T-helper 1 cell treated with Interleukin-12 subunit alpha and Interleukin-12 subunit beta and Interleukin-4 antibody, amounts not matched to agents 30 μg/mL and 1 μg/mL, for 36 hours (primary cell): ENCODE results near the gene RANBP1.
"Not testable (repeated sequence)": the region's sequence is repeated elsewhere in the genome, so short reads cannot be mapped to it uniquely, and the experiment has no call there.

Experiments used
- H3K27ac Mint-ChIP-seq: one replicate; pipeline ENCODE4 v1.8.0; 2021; ENCODE audit warnings: mild to moderate bottlenecking, mixed read lengths
- H3K27me3 Mint-ChIP-seq: one replicate; pipeline ENCODE4 v1.8.0; 2021; ENCODE audit warnings: low read depth, mixed read lengths
- H3K36me3 Mint-ChIP-seq: one replicate; pipeline ENCODE4 v1.8.0; 2021; ENCODE audit warnings: low read depth, mixed read lengths
- H3K4me1 Mint-ChIP-seq: one replicate; pipeline ENCODE4 v1.8.0; 2021; ENCODE audit warnings: low read depth, mixed read lengths
- H3K4me3 Mint-ChIP-seq: one replicate; pipeline ENCODE4 v1.8.0; 2021; ENCODE audit warnings: mild to moderate bottlenecking, moderate library complexity, mixed read lengths
- H3K9me3 Mint-ChIP-seq: one replicate; pipeline ENCODE4 v1.8.0; 2021; ENCODE audit warnings: mixed read lengths

Gene RANBP1

DNA sequence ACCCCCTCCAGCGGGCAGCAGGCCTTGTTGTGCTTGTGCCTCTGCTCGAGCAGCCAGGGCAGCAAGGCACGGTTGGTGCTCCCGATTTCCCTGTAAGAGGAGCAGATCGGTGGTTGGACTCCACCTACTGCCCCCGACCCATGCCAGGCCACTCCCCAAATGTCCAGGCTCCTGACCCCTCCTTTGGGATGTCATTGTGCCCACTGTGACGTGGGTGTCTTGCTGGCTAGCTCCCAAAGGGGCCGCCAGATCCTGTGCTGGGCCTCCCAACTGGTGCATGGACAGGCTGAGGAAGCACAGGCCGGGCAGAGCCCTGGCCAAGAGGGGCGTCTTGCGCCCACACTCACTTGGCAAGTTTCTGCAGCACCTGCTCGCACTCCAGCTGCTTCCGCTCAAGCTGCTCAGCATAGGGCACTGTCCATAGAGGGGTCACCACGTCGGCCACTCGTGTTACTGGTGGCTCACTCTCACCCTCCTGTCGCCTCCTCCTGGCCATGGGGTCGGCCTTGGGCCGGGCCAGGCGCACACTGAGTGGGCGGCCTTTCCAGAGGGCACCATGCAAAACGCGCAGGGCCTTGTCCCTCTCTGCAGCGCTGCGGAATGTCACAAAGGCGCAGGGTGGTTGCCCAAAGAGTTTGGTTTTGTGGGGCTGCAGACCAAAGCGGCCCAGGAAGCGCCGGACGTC is at the start of gene RANBP1:
Gene RANBP1 (plus strand): TSS at position 414 of the 685 bp plus-strand sequence. CDS start 81 bp downstream, at position 495.
- Mint-ChIP-seq H3K27ac (peak within 1 kb of the TSS; percentile 98), H3K4me1 (peaks cover 23% of the 10 kb centered on the region), H3K9me3 (no peaks in the 10 kb centered on the region), H3K4me3 (peak within 1 kb of the TSS; percentile 97), H3K27me3 (no peaks in the 10 kb centered on the region), H3K36me3 (peaks cover 26% of the 10 kb centered on the region)

DNA sequence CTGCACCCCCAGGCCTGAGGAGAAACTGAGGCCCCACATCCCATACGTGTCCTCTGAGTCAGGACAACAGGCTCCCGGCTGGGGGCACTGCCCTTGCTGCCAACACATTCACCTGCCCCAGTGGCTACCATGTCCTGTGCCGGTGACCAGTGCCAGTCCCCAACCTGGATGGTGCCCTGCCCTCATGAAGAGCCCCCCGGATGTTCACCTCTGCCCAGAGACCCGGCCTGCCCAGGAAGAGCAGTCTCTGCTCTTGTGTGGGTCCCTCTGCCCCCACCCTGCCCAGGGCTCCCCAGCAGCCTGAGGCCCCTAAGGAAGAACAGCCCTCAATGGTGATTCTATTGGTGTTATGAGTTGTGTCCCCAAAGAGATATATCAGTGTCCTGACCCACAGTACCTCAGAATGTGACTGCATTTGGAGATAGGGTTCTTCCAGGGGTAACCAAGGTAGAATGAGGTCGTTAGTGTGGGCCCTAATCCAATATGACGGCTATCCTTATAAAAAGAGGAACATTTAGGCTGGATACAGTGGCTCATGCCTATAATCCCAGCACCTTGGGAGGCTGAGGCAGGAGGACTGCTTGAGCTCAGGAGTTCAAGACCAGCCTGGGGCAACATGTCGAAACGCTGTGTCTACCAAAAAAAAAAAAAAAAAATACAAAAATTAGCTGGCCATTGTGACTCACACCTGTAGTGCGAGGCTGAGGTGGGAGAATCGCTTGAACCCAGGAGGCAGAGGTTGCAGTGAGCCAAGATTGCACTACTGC is 49.1 kb upstream of the RANBP1 start:
- Mint-ChIP-seq H3K4me1 (no peaks in the 10 kb centered on the region), H3K4me3 (no peak overlapping the region), H3K9me3 (no peaks in the 10 kb centered on the region), H3K27ac (no peak overlapping the region), H3K36me3 (peaks cover 6% of the 10 kb centered on the region), H3K27me3 (no peaks in the 10 kb centered on the region)

DNA sequence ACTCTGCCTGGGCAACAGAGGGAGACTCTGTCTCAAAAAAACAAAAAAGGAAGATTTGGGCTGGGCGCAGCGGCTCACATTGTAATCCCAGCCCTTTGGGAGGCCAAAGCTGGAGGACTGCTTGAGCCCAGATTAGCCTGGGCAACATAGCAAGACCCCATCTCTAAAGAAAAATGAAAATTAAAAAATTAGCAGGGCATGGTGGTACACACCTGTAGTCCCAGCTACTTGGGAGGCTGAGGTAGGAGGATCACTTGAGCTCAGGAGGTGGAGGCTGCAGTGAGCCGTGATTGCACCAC is 48.6 kb upstream of the RANBP1 start:
- H3K27me3 Mint-ChIP-seq, H3K27ac Mint-ChIP-seq, H3K9me3 Mint-ChIP-seq, H3K36me3 Mint-ChIP-seq, H3K4me3 Mint-ChIP-seq, H3K4me1 Mint-ChIP-seq: not testable (repeated sequence)

DNA sequence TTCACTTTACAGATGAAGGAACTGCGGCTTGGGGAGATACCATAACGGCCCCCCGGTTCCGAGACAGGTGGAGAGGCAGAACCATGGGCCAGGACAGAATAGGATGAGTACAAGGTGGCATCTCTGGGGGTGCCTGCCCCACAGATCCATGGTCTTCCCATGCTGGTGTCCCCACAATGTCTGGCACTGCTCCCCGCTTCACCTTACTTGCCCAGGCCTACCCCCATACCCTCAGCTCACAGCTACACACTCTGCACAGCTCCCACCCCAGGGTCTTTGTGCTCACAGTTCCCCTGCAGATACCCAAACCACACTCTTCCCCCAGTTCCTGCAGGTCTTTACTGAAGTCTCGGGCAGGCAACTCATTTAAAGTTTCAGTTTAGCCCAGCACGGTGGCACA is 47.3 kb upstream of the RANBP1 start:
- Mint-ChIP-seq H3K4me1 (no peaks in the 10 kb centered on the region), H3K36me3 (no peaks in the 10 kb centered on the region), H3K27me3 (no peaks in the 10 kb centered on the region), H3K4me3 (no peak overlapping the region), H3K9me3 (no peaks in the 10 kb centered on the region), H3K27ac (no peak overlapping the region)

DNA sequence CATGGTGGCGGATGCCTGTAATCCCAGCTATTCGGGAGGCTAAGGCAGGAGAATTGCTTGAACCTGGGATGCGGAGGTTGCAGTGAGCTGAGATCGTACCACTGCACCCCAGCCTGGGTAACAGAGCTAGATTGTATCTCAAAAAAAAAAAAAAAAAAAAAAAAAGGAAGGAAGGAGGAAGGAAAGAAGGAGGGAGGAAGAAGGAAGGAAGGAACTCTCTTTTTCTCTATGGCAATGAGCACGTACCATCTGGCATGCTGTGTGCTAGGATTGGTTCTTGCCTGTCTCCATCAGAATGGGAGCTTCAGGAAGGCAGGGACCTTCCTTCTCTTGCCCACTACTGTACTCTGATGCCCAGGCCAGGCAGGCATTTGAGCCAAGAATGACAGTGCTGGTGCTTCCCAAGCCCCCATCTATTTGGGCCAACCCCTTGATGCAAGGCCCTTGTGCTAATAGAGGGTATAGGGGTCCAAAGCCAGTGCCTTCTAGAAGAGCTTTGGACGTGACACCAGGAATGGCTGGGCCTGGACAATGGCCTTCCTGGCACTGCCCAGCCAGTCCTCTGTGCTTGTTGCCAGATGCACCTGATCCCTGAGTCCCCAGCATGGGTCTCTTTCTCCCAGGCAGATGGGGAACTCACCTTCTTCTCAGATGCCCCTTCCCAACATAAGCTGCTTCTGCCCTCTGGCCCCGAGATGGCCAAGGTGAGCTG is 46.4 kb upstream of the RANBP1 start:
- H3K27ac Mint-ChIP-seq, result no peak overlapping the region
- H3K27me3 Mint-ChIP-seq, result no peaks in the 10 kb centered on the region
- H3K9me3 Mint-ChIP-seq, result no peaks in the 10 kb centered on the region
- no peaks in the 10 kb centered on the region for H3K4me1 Mint-ChIP-seq
- H3K36me3 Mint-ChIP-seq, result no peaks in the 10 kb centered on the region
- H3K4me3 Mint-ChIP-seq, result no peak overlapping the region

DNA sequence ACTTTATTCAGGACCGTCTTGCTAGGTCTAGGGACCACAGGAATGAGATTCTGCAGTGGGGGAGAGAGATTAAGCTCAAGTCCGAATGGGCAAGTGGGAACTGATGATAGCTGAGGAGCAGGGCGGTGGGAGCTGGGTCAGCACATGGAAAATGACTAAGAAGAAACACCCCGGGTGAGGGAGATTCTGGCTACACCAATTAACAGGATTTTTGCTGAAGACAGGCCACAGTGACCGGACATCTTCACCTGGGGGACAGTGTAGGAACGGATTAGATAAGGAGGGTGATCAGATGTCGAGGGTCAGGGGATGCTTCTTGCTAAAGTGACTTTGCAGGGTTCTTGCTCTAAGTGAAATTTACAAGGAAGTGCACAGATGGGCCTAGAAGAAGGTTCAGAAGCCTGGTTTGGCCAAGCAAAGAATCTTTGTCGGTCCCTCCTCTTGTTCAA is 44.4 kb upstream of the RANBP1 start:
- Mint-ChIP-seq H3K4me1 (no peaks in the 10 kb centered on the region), H3K4me3 (no peak overlapping the region), H3K9me3 (no peaks in the 10 kb centered on the region), H3K36me3 (no peaks in the 10 kb centered on the region), H3K27ac (no peak overlapping the region), H3K27me3 (no peaks in the 10 kb centered on the region)

DNA sequence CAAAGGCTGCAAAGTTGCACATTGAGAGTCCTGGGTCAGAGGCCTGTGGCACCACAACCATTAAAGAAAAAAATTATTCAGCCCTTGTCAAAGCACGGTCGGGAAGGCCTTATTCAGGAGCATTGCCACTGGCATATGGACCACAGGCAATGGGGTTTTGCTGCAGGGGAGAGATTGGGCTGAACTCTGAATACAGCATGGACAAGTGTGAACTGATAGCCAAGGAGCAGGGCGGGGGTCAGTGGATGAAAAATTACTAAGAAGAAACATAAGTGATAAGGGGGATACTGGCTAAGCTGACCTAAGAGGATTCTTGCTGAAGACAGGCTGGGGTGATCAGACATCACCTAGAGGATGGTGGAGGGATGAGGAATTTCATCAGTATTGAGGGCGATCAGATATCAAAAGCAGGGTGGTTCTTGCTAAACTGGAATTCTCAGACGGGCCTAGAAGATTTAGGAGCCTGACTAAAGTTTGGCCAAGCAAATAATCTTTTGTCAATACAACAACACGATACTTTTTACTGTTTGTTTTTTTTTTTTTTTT is 39.2 kb upstream of the RANBP1 start:
- Mint-ChIP-seq H3K27me3 (no peaks in the 10 kb centered on the region), H3K36me3 (peaks cover 3% of the 10 kb centered on the region), H3K4me3 (no peak overlapping the region), H3K4me1 (peaks cover 9% of the 10 kb centered on the region), H3K9me3 (no peaks in the 10 kb centered on the region), H3K27ac (peak overlapping the region; percentile 7)

DNA sequence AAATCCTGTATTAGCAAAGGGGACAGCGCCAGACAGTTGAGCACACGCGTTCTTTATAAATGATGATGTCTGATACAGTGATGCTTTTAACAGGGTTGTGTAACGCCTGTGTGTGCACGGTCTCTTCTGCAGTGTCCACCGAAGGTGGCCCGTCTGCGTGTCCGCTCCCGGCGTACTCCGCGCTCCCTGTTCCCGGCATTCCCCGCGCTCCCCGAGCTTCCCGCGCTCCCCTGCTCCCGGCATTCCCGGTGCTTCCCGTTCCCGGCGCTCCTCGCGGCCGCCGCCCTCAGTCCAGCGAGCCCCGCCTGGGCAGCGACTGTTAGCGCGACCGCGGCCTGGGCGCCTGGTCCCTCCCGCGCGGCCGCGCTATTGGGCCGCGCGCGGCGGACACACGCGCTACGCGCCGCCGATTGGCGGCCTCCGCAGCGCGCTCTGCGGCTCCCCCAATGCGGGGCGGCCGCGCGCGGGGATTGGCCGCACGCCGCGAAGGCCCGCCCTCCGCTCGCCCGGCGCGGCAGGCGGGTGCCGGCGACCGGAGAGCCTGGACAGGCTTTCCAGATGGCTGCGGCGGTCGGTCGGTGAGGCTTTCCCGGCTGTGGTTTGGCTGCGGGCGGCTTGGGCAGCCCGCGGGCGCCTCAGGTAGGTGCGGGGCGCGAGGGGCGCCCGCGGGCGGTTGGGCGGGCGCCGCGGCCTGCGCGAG is 36.0 kb upstream of the RANBP1 start, which contains the start of gene DGCR8:
Gene DGCR8 (plus strand): TSS at position 497 of the 700 bp plus-strand sequence. CDS start 5,723 bp downstream, outside the sequence.
- no peaks in the 10 kb centered on the region for H3K27me3 Mint-ChIP-seq
- H3K9me3 Mint-ChIP-seq, result no peaks in the 10 kb centered on the region
- peaks cover 33% of the 10 kb centered on the region for H3K4me1 Mint-ChIP-seq
- H3K36me3 Mint-ChIP-seq, result peaks cover 4% of the 10 kb centered on the region
- peak within 1 kb of the TSS; percentile 79 for H3K27ac Mint-ChIP-seq
- H3K4me3 Mint-ChIP-seq, result peak within 1 kb of the TSS; percentile 86

DNA sequence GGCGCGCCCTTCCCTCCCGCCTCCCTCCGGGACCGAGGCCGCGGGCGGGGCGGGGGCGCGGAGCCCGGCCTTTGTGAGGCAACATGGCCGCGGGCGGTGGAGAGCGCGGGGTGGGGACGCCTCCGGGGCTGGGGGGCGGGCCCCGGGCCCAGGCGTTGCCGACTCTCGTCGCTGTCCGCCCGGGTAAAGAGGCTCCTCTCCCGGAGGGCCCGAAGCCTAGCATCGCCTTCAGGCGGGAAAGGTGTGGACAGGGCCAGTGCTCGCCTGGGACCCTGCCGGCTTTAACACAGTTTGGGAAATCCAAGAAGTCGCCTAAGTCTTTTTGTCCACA is 35.5 kb upstream of the RANBP1 start:
- H3K9me3 Mint-ChIP-seq, result no peaks in the 10 kb centered on the region
- no peaks in the 10 kb centered on the region for H3K27me3 Mint-ChIP-seq
- H3K36me3 Mint-ChIP-seq, result peaks cover 6% of the 10 kb centered on the region
- H3K4me3 Mint-ChIP-seq, result peak overlapping the region; percentile 81
- peaks cover 35% of the 10 kb centered on the region for H3K4me1 Mint-ChIP-seq
- peak overlapping the region; percentile 79 for H3K27ac Mint-ChIP-seq

DNA sequence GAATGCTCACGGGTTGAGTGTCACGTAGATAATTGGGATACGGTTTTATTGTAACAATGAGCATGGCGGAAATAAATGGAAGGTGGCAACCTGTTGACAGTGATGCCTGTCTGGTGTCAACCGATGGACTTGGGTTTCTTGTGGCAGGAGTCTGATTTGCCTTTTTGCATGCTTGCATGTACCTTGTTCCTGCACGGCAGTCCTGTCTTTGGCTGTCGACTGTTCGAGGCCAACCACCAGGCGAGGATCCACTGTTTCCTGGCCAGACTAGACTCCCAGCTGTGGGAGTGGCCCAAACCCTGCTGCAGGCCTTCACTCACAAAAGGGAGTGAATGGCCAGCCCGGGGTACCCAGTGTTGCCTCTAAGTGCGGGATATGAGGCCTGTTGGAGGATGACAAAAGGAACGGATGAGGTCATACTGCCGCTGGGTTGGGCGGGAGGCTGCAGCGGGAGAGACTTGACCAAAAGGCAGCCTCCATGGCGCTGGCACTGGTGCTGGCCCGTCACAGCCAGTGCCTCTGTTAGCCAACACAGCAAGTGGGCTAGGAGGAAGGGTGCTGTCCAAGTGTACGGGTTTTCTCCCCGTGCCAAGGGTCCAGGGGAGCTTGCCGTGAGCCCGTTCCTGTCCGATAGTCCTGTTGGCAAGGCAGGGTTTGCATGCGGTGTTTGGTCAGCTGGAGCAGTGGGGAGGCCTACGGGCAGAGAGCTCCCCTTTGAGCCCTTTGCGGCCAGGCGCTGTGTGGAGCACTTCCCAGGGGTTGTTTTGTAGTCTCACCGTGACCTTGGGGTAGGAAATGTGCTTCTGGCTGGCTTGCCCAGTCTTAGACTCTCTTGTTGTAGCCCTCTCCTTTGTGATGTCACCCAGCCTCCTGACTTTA is 34.9 kb upstream of the RANBP1 start:
- Mint-ChIP-seq H3K27me3 (no peaks in the 10 kb centered on the region), H3K4me3 (peak overlapping the region; percentile 81), H3K4me1 (peaks cover 35% of the 10 kb centered on the region), H3K36me3 (peaks cover 7% of the 10 kb centered on the region), H3K27ac (peak overlapping the region; percentile 79), H3K9me3 (no peaks in the 10 kb centered on the region)

DNA sequence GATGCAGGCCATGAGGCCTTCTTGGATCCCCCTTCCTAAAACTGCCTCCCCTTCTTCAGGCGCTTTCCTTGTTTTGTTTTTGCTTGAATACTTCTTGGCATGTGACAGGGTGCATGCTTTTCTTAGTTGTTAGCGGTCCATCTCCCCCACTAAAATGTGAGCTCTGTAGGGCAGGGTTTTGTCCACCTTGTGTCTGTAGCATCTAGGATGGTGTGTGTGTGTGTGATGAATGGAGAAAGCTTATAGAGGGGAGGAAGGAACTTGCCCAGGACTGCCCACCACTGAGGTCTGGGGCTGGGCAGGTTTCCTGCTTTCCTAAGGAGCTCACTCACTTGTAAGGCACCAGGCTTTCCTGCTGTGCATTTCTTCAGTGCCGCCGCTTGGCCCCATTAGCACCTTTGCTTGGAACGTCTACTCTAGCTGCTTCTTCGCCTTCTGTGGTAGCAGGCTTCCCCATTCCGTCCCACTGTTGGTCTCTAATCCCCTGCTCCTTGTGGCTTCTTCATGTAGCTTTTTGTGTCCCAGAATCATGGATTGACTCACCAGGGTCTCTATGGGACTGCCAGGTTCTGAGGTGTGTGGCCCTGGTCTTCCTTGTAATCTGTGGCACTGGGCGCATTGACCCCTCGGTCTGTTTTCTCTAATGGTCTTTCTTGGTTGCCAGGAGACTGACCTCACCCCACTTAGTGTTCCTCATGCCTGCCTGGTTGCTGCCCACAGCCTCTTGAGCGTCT is 32.6 kb upstream of the RANBP1 start:
- Mint-ChIP-seq H3K9me3 (no peaks in the 10 kb centered on the region), H3K4me1 (peaks cover 40% of the 10 kb centered on the region), H3K4me3 (peak overlapping the region; percentile 39), H3K36me3 (peaks cover 24% of the 10 kb centered on the region), H3K27ac (peak overlapping the region; percentile 45), H3K27me3 (no peaks in the 10 kb centered on the region)

DNA sequence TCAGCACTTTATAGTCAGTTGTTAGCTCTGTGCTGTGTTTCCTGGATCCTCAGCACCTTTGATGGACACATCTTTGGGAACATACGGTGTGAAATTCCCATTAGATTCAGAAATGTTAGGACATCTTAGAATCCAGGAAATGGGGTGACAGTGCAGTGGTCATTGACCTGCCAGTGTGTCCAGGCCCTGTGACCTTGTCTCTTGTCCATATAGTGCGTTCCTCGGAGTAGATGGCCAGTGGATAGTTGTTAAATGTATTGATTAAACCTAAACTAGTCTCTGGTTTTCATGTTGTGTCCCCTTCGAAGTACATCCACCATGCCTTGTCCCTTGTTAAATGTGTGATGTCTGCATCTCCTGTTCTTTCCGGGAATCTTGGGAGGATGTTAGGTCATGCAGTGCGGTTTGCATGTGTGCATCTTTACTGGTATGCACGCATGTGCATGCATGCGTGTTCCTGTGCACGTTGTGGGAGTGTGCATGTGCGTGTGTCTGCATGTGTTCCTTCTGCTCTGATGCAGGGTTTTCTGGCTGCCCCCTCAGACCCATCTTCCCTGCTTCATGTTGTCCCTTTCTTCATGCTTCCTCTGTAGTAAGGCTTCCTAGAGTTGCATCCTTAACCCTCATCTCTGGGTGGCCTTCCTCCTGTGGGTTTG is 31.9 kb upstream of the RANBP1 start:
- Mint-ChIP-seq H3K9me3 (no peaks in the 10 kb centered on the region), H3K27me3 (no peaks in the 10 kb centered on the region), H3K27ac (peak overlapping the region; percentile 8), H3K36me3 (peaks cover 24% of the 10 kb centered on the region), H3K4me3 (no peak overlapping the region), H3K4me1 (peaks cover 40% of the 10 kb centered on the region)
